ENCODE results near the gene LDAF1.

DNA sequence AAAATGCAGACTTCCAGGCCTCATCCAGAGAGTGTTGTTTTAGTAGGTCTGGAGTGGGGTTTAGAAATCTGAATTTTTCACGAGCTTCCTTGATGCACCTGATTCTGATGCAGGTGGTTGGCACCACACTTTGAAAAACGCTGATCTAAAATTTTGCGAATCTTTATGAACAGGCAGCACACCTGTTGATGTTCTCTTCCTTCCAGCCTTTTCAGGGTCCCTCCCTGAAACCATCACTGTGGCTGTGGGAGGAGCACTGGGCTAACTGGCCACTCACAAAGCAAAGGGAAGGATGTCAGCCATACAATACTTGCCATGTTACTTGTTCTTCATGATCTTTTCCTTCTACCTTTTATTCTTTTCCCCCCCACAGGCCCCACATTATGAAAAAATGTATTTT is 14.2 kb downstream of the LDAF1 start:
- TF ChIP-seq CTCF (IDR thresholded peaks at IDR 0.05) (no peak), POLR2AphosphoS5 (IDR thresholded peaks at IDR 0.05; ENCODE audit: insufficient read depth in 1 of 2, low read depth in 1 of 2) (no peak)

Measured in vagina (tissue), 2 donors.